SK-N-SH (cell line): ENCODE measurements around the gene ZNF667. TPM values are rescaled to one million over a fixed set of nuclear protein-coding genes. Genes with fewer than 3 reads are reported as not detected.

Experiments
- CTCF ChIA-PET: fragments of 300-600, 350-600 bp; formaldehyde crosslinking; extraction: SDS; loops from one replicate; lab custom pipeline; 2021; lab: Yijun Ruan, JAX
- POLR2A ChIA-PET: fragments of 350-600 bp; sonication (Branson Sonifier 250); formaldehyde crosslinking; extraction: SDS; loops from one replicate; lab custom pipeline; 2020; ENCODE audit warnings: antibody characterized with exemption, inconsistent platforms; lab: Yijun Ruan, JAX
- DNase-seq: peaks from one replicate; pipeline ENCODE4 v3.0.0; 2012
- H2AFZ ChIP-seq: fragments of 200-600 bp; sonication (generic); 2 replicates; pipeline ENCODE4 v1.8.1; 2016; ENCODE audit warnings: antibody characterized with exemption, mild to moderate bottlenecking, low read depth
- H3F3A ChIP-seq: fragments of 200-600 bp; sonication (generic); replicated peaks from 2 replicates; pipeline ENCODE3; 2016; ENCODE audit warnings: antibody characterized with exemption, mild to moderate bottlenecking; ENCODE audit not compliant: insufficient read depth
- H3K27ac ChIP-seq, 2 experiments: fragments of 200-500 bp in 1 of 2; fragments of 200-600 bp in 1 of 2; sonication (Bioruptor generic) in 1 of 2; sonication (generic), shearing (Covaris generic) in 1 of 2; 2 replicates each; pipeline versions ENCODE4 v1.5.1 to v1.6.1; 2014 to 2016; ENCODE audit warnings: low read depth in 2 of 2, inconsistent platforms in 1 of 2, low read length in 1 of 2, mild to moderate bottlenecking in 1 of 2, mixed read lengths in 1 of 2
- H3K27me3 ChIP-seq: fragments of 200-600 bp; sonication (generic), shearing (Covaris generic); 2 replicates; pipeline ENCODE4 v1.6.1; 2016; ENCODE audit warnings: mixed run types; ENCODE audit not compliant: insufficient read depth
- H3K36me3 ChIP-seq, 2 experiments: fragments of 200-500 bp in 1 of 2; fragments of 200-600 bp in 1 of 2; sonication (Bioruptor generic) in 1 of 2; sonication (generic) in 1 of 2; replicated peaks in 1 of 2; 2 replicates each; pipeline versions ENCODE3 to v1.5.1; 2014 to 2016; ENCODE audit warnings: low read length in 1 of 2, mild to moderate bottlenecking in 1 of 2; ENCODE audit not compliant: insufficient read depth in 2 of 2, control insufficient read depth in 1 of 2
- H3K4me1 ChIP-seq, 2 experiments: fragments of 200-500 bp in 1 of 2; fragments of 200-600 bp in 1 of 2; sonication (Bioruptor generic) in 1 of 2; sonication (generic), shearing (Covaris generic) in 1 of 2; 2 replicates each; pipeline versions ENCODE4 v1.5.1 to v1.6.1; 2014 to 2016; ENCODE audit warnings: low read depth in 1 of 2, low read length in 1 of 2, mixed run types in 1 of 2; ENCODE audit not compliant: insufficient read depth in 2 of 2, control insufficient read depth in 1 of 2
- H3K4me2 ChIP-seq: fragments of 200-600 bp; sonication (generic), shearing (Covaris generic); 2 replicates; pipeline ENCODE4 v1.6.1; 2017; ENCODE audit warnings: mixed run types
- H3K4me3 ChIP-seq, 2 experiments: fragments of 200-500 bp in 1 of 2; fragments of 200-600 bp in 1 of 2; sonication (Bioruptor generic) in 1 of 2; sonication (generic), shearing (Covaris generic) in 1 of 2; 2 replicates each; pipeline versions ENCODE4 v1.5.1 to v1.8.1; 2014 to 2016; ENCODE audit warnings: low read depth in 2 of 2, inconsistent platforms in 1 of 2, low read length in 1 of 2, mild to moderate bottlenecking in 1 of 2, mixed read lengths in 1 of 2, moderate library complexity in 1 of 2
- H3K79me2 ChIP-seq: fragments of 200-600 bp; sonication (generic); 2 replicates; pipeline ENCODE4 v1.8.1; 2017; ENCODE audit warnings: mild to moderate bottlenecking; ENCODE audit not compliant: insufficient read depth
- H3K9ac ChIP-seq: fragments of 200-600 bp; sonication (generic); 2 replicates; pipeline ENCODE4 v1.6.1; 2017; ENCODE audit warnings: mixed run types
- H3K9me2 ChIP-seq: fragments of 200-600 bp; sonication (generic); 2 replicates; pipeline ENCODE4 v1.6.1; 2017; ENCODE audit warnings: mixed run types
- H3K9me3 ChIP-seq: fragments of 200-600 bp; sonication (generic); 2 replicates; pipeline ENCODE4 v1.6.1; 2017; ENCODE audit warnings: mixed run types, mild to moderate bottlenecking, moderate library complexity
- H4K20me1 ChIP-seq: fragments of 200-600 bp; sonication (generic); 2 replicates; pipeline ENCODE4 v1.6.1; 2017; ENCODE audit warnings: mild to moderate bottlenecking, mixed run types; ENCODE audit not compliant: insufficient read depth
- EP300 ChIP-seq, 2 experiments: IDR thresholded peaks; 2 replicates each; pipeline versions ENCODE4 v1.4.0 to v1.6.1; 2012; ENCODE audit warnings: borderline replicate concordance in 1 of 2, low read depth in 1 of 2, low read length in 1 of 2
- MEF2A ChIP-seq: IDR thresholded peaks from 2 replicates; pipeline ENCODE4 v1.4.0; 2012; ENCODE audit warnings: low read depth, borderline replicate concordance
- PBX3 ChIP-seq: IDR thresholded peaks from 2 replicates; pipeline ENCODE4; 2012
- POLR2AphosphoS5 ChIP-seq: IDR thresholded peaks from 2 replicates; pipeline ENCODE4 v1.6.1; 2012; ENCODE audit warnings: low read depth, low read length
- SMC3 ChIP-seq: IDR thresholded peaks from 2 replicates; pipeline ENCODE4 v1.6.1; 2012; ENCODE audit warnings: low read depth, low read length, improper control_type of control experiment
- TEAD4 ChIP-seq: IDR thresholded peaks from 2 replicates; pipeline ENCODE4 v1.4.0; 2012; ENCODE audit warnings: mild to moderate bottlenecking, borderline replicate concordance; ENCODE audit not compliant: insufficient read depth
- USF1 ChIP-seq: IDR thresholded peaks from 2 replicates; pipeline ENCODE4 v1.4.0; 2012; ENCODE audit warnings: low read depth, borderline replicate concordance
- ZBTB33 ChIP-seq: IDR thresholded peaks from 2 replicates; pipeline ENCODE4 v1.4.0; 2012; ENCODE audit warnings: low read depth, borderline replicate concordance
- WGBS: methylation state at CpG from one replicate; pipeline ENCODE4 v1.1.6; 2017; ENCODE audit warnings: low lambda C conversion rate; 5-methylcytosine and 5-hydroxymethylcytosine counted together
- polyA plus RNA-seq, 3 experiments: library from polyadenylated mRNA; depleted of rRNA; stranded (reverse); fragments of >200 nt; gene quantifications; 2 replicates each; pipeline ENCODE4 v1.2.3, GENCODE V29; 2012
- TF ChIP-seq, protein P1 (sequence below): fragments of 150-350 bp; IDR thresholded peaks from 2 replicates; pipeline ENCODE4 v1.6.1; 2017; ENCODE audit warnings: antibody characterized with exemption, low read length, low read depth, borderline replicate concordance

Gene ZNF667
- 3.2 and 5.0 TPM in 2 replicates for polyA plus RNA-seq (2012; rRNA removed)
- polyA plus RNA-seq (2012; cell fraction: cytosol; rRNA removed), result 3.0 and 3.1 TPM in 2 replicates
- 11.7 and 18.8 TPM in 2 replicates for polyA plus RNA-seq (2012; cell fraction: nucleus; rRNA removed)

- no peaks in the 10 kb centered on the region for H3K9me2 ChIP-seq
- H3K79me2 ChIP-seq, result peaks cover 58% of the 10 kb centered on the region
- H2AFZ ChIP-seq, result peak within 1 kb of the TSS; percentile 97
- ChIA-PET POLR2A (no interaction called here), CTCF (no interaction called here)
- WGBS, result 23% methylated on average over 29 of the region's 69 CpGs
- H3K4me2 ChIP-seq, result peak within 1 kb of the TSS; percentile 95
- H3F3A ChIP-seq, result no peaks in the 10 kb centered on the region
- DNase-seq, result peak; percentile 28
- peaks cover 6 to 7% of the 10 kb centered on the region in 2 experiments for H3K36me3 ChIP-seq
- H3K27ac ChIP-seq, result peak within 1 kb of the TSS; percentile 89 to 95
- no peaks in the 10 kb centered on the region for H4K20me1 ChIP-seq
- peak within 1 kb of the TSS; percentile 80 for H3K9ac ChIP-seq
- TF ChIP-seq TEAD4 (no peak), USF1 (no peak), ZBTB33 (no peak), SMC3 (no peak)
- TF ChIP-seq, protein P1, sequence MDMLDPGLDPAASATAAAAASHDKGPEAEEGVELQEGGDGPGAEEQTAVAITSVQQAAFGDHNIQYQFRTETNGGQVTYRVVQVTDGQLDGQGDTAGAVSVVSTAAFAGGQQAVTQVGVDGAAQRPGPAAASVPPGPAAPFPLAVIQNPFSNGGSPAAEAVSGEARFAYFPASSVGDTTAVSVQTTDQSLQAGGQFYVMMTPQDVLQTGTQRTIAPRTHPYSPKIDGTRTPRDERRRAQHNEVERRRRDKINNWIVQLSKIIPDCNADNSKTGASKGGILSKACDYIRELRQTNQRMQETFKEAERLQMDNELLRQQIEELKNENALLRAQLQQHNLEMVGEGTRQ, result no peak
- no peaks in the 10 kb centered on the region for H3K27me3 ChIP-seq
- peak within 1 kb of the TSS; percentile 79 to 98 for H3K4me3 ChIP-seq
- no peaks in the 10 kb centered on the region for H3K9me3 ChIP-seq
- H3K4me1 ChIP-seq, result peaks cover 0 to 12% of the 10 kb centered on the region in 2 experiments; a peak in 1 of 4 replicates
These were observed at the start of gene ZNF667 for GRCh38 chr19:56476651-56477428. Gene ZNF667, minus strand, starts transcription at chr19:56477345. Its CDS starts 14,975 bp downstream, at chr19:56462370.

- ChIA-PET POLR2A (no interaction called here), CTCF (interaction anchor here (1.4 kb wide), 1 partner anchor 312 kb away, joined by 3 read pairs; no protein-coding TSS in a partner anchor)
- Histone ChIP-seq H3K79me2 (no peaks in the 10 kb centered on the region), H3K4me3 (no peak overlapping the region; a peak in 1 of 4 replicates), H3K9ac (no peak overlapping the region), H3K9me3 (peaks cover 47% of the 10 kb centered on the region), H3K4me1 (no peaks in the 10 kb centered on the region), H3K36me3 (peaks cover 1 to 27% of the 10 kb centered on the region in 2 experiments), H3F3A (peaks cover 9% of the 10 kb centered on the region), H3K9me2 (no peaks in the 10 kb centered on the region), H4K20me1 (no peaks in the 10 kb centered on the region), H3K27me3 (no peaks in the 10 kb centered on the region), H2AFZ (no peak overlapping the region), H3K4me2 (no peak overlapping the region), H3K27ac (no peak overlapping the region)
- 52% methylated on average over 4 of the region's 4 CpGs for WGBS
- DNase-seq, result no peak
- no peak for TF ChIP-seq EP300 (IDR thresholded peaks at IDR 0.05; ENCODE audit: borderline replicate concordance in 1 of 2, low read depth in 1 of 2, low read length in 1 of 2)
- no peak for TF ChIP-seq MEF2A
- TF ChIP-seq POLR2AphosphoS5, result no peak
- TF ChIP-seq PBX3, result no peak
- TF ChIP-seq, all 33 proteins: peak for 0
These were observed 48.2 kb upstream of the ZNF667 start for GRCh38 chr19:56525214-56525860.
